ENCODE measurements around the gene NTM. TPM values are rescaled to one million over a fixed set of nuclear protein-coding genes. Genes with fewer than 3 reads are reported as not detected.

Gene NTM
- total RNA-seq, 2 donors from 2014 or later, result 19.1 to 44.7 TPM

- Histone ChIP-seq H3K4me3 (no peak overlapping the region), H3K27me3 (no peaks in the 10 kb centered on the region), H3K36me3 (no peaks in the 10 kb centered on the region), H3K9me3 (no peaks in the 10 kb centered on the region), H3K4me1 (no peaks in the 10 kb centered on the region), H3K27ac (no peak overlapping the region)
- TF ChIP-seq, protein P1, sequence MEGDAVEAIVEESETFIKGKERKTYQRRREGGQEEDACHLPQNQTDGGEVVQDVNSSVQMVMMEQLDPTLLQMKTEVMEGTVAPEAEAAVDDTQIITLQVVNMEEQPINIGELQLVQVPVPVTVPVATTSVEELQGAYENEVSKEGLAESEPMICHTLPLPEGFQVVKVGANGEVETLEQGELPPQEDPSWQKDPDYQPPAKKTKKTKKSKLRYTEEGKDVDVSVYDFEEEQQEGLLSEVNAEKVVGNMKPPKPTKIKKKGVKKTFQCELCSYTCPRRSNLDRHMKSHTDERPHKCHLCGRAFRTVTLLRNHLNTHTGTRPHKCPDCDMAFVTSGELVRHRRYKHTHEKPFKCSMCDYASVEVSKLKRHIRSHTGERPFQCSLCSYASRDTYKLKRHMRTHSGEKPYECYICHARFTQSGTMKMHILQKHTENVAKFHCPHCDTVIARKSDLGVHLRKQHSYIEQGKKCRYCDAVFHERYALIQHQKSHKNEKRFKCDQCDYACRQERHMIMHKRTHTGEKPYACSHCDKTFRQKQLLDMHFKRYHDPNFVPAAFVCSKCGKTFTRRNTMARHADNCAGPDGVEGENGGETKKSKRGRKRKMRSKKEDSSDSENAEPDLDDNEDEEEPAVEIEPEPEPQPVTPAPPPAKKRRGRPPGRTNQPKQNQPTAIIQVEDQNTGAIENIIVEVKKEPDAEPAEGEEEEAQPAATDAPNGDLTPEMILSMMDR (IDR thresholded peaks at IDR 0.05), result no peak
- DNase-seq (ENCODE audit: low spot score), result no peak
Observed at GRCh38 chr11:131785801-131786200, 415.4 kb downstream of the NTM start.

GRCh38 chr11:131787119-131787518 is 416.7 kb downstream of the NTM start:
- no peaks in the 10 kb centered on the region for H3K4me1 ChIP-seq
- no peak overlapping the region for H3K4me3 ChIP-seq
- TF ChIP-seq, protein P1 (IDR thresholded peaks at IDR 0.05), result no peak

DNA sequence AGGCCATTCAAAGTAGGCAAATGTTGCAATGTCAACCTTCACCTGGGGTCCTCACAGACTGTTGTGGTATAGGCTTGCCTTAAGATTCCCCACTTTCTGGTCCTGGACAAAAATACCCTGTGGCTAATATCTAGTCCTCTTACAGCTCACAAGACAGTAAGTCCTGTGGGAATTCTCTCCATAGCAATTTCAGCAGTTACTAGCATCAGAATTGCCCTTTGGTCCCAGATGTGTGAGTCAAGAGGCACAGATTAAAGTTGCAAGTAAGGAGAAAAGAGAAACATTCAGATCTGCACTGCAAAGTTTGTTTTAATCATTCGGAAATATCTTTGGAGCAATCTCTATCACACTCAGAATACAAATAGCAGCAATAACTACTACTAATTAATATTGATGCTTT is 420.2 kb downstream of the NTM start:
- Histone ChIP-seq H3K9me3 (no peaks in the 10 kb centered on the region), H3K27ac (no peak overlapping the region), H3K4me1 (no peaks in the 10 kb centered on the region), H3K27me3 (no peaks in the 10 kb centered on the region), H3K4me3 (no peak overlapping the region), H3K36me3 (no peaks in the 10 kb centered on the region)
- no peak for DNase-seq (ENCODE audit: low spot score)
- TF ChIP-seq, protein P1 (IDR thresholded peaks at IDR 0.05), result no peak

More at GRCh38 chr11:131787119-131787518, 416.7 kb downstream of the NTM start:
- DNase-seq (ENCODE audit: low spot score), result no peak
- Histone ChIP-seq H3K27ac (no peak overlapping the region), H3K9me3 (no peaks in the 10 kb centered on the region), H3K36me3 (no peaks in the 10 kb centered on the region), H3K27me3 (no peaks in the 10 kb centered on the region)

GRCh38 chr11:131792243-131792642 is 421.8 kb downstream of the NTM start:
- DNase-seq (ENCODE audit: low spot score), result no peak
- no peak overlapping the region for H3K4me3 ChIP-seq
- H3K36me3 ChIP-seq, result no peaks in the 10 kb centered on the region
- H3K9me3 ChIP-seq, result no peaks in the 10 kb centered on the region
- H3K27ac ChIP-seq, result no peak overlapping the region
- no peaks in the 10 kb centered on the region for H3K4me1 ChIP-seq
- TF ChIP-seq, protein P1 (IDR thresholded peaks at IDR 0.05), result no peak
- H3K27me3 ChIP-seq, result no peaks in the 10 kb centered on the region

GRCh38 chr11:131796089-131796488 is 425.7 kb downstream of the NTM start:
- Histone ChIP-seq H3K27ac (no peak overlapping the region), H3K9me3 (no peaks in the 10 kb centered on the region), H3K4me3 (no peak overlapping the region), H3K36me3 (no peaks in the 10 kb centered on the region), H3K27me3 (no peaks in the 10 kb centered on the region), H3K4me1 (no peaks in the 10 kb centered on the region)
- no peak for DNase-seq (ENCODE audit: low spot score)
- TF ChIP-seq, protein P1 (IDR thresholded peaks at IDR 0.05), result no peak

GRCh38 chr11:131796541-131796940 is 426.1 kb downstream of the NTM start:
- TF ChIP-seq, protein P1 (IDR thresholded peaks at IDR 0.05), result no peak
- Histone ChIP-seq H3K4me3 (no peak overlapping the region), H3K27me3 (no peaks in the 10 kb centered on the region), H3K36me3 (no peaks in the 10 kb centered on the region), H3K4me1 (no peaks in the 10 kb centered on the region), H3K27ac (no peak overlapping the region), H3K9me3 (no peaks in the 10 kb centered on the region)
- DNase-seq (ENCODE audit: low spot score), result no peak
